ENCODE data around the gene WSCD2.

Gene WSCD2

DNA sequence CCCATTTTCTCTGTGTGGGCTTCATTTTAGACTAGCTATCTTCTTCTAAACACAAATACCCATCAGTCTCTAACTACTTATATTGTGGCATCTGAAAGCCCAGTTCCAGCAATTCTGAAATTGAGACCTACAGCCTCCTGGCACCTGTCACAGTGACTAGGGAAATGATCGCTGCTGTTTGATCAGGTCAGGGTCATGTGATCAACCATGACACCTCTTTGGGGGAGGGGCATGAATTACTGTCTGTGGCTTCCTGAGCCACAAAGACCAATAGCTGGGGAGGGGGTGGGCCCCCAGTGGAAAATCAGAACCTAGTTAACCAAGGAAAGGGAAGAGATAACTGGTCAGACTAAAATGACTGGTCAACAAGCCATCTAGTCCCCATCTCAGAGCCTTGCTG is 14.1 kb downstream of the WSCD2 start:
- DNase-seq (ENCODE audit: low read depth): no peak
- TF ChIP-seq, protein P1, sequence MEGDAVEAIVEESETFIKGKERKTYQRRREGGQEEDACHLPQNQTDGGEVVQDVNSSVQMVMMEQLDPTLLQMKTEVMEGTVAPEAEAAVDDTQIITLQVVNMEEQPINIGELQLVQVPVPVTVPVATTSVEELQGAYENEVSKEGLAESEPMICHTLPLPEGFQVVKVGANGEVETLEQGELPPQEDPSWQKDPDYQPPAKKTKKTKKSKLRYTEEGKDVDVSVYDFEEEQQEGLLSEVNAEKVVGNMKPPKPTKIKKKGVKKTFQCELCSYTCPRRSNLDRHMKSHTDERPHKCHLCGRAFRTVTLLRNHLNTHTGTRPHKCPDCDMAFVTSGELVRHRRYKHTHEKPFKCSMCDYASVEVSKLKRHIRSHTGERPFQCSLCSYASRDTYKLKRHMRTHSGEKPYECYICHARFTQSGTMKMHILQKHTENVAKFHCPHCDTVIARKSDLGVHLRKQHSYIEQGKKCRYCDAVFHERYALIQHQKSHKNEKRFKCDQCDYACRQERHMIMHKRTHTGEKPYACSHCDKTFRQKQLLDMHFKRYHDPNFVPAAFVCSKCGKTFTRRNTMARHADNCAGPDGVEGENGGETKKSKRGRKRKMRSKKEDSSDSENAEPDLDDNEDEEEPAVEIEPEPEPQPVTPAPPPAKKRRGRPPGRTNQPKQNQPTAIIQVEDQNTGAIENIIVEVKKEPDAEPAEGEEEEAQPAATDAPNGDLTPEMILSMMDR (conservative IDR thresholded peaks at IDR 0.05; ENCODE audit: low read depth, low read length): no peak
- no peak overlapping the region for H3K4me3 ChIP-seq (ENCODE audit: low read depth, low read length)

DNA sequence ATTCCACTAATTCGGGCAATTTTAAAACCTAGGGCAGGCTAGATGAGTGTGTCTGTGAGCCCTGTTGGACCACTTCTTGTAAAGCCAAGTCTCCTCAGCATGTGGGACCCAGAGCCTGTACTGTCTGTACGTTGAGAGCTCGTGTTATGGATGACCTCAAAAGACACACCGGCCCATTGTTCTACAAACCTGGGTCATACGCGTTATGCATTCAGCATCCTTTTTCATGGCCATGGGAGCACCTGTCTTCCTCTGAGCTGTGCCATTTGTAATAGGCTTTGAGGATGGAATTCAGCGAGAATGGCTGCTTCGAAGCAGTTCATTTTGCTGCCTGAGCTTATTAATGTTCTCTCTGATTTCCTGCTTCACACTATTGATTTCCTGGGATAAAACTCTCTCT is 15.0 kb downstream of the WSCD2 start:
- DNase-seq (ENCODE audit: low read depth): no peak
- H3K4me3 ChIP-seq (ENCODE audit: low read depth, low read length): no peak overlapping the region
- TF ChIP-seq, protein P1 (conservative IDR thresholded peaks at IDR 0.05; ENCODE audit: low read depth, low read length): no peak

DNA sequence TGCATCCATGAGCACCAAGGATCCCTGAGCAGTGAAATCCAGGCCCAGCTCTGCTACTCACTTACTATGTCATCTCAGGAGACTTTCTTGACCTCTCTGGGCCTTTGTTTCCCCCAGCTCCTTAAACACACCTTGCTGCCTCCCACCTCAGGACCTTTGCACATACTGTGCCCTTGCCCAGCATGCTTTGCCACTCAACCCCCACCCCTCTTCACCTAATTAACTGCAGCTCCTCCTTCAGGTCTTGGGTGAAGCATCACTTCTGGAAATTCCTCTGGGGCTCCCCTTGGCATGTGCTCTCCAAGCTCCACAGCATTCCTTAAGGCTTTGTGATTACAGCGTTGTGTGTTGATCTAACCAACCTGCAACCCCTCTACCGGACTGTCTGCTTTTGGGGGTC is 15.9 kb downstream of the WSCD2 start:
- TF ChIP-seq, protein P1 (conservative IDR thresholded peaks at IDR 0.05; ENCODE audit: low read depth, low read length): no peak
- no peak for DNase-seq (ENCODE audit: low read depth)
- H3K4me3 ChIP-seq (ENCODE audit: low read depth, low read length): no peak overlapping the region

DNA sequence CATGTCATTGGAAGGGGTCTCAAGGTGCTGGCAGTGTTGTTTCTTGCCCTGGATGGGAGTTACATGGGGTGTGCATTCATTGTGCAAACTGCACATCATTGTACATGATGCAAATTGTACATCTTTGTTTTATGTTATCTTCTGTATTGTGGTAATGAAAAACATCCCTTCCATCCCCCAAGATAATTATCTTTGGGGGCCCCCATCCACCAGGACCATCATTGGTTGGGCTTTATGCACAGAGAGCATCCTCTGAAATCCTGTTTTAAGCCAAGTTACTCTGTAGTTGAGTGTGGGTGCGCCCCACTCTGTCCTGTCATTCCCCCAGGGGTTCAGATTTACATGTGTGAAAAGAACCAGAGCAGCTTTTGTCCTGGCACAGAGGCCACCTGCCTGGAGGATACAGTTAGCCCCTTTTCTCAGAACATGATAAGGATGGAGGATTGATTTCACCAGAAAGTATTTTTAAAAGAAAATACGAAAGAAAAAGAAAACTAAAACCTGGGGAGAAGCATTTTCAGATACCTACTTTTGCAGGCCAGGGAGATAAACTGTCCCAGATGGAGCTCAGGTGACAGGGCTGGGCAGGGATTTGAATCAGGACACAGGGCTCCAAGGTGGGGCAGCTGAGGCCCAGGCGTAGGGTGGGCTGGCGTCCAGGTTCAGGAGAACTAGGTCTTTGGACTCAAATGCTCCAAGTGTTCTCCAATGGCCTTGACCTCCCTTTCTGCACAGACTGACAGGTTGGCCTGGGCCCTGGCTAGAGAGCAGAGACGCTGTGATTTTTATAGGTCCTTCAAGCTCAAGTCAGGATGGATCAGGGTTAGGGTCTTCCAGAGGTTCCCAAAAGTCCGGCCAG is 17.2 kb downstream of the WSCD2 start:
- no peak for DNase-seq (ENCODE audit: low read depth)

DNA sequence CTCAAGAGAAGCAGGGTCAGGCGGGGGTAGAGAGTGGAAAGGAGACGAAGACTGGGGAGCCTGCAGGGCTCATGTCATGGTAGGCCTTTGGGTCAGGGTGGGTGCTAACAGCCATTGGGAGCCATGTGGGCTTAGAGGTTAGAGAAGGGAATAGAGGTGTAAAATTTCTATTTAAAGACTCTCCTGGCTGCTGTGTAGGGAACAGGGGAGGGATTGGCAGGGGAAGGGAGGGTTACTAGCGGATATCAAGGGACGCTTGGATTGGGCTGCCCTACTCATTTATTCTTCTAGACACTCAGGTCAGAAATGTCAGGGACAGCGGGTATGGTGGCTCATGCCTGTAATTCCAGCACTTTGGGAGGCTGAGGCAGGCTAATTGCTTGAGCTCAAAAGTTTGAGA is 18.2 kb downstream of the WSCD2 start:
- TF ChIP-seq, protein P1 (conservative IDR thresholded peaks at IDR 0.05; ENCODE audit: low read depth, low read length): no peak
- no peak overlapping the region for H3K4me3 ChIP-seq (ENCODE audit: low read depth, low read length)
- DNase-seq (ENCODE audit: low read depth): no peak

More for the DNA sequence above, 17.2 kb downstream of the WSCD2 start:
- TF ChIP-seq, protein P1 (conservative IDR thresholded peaks at IDR 0.05; ENCODE audit: low read depth, low read length): no peak
- no peak overlapping the region for H3K4me3 ChIP-seq (ENCODE audit: low read depth, low read length)

DNA sequence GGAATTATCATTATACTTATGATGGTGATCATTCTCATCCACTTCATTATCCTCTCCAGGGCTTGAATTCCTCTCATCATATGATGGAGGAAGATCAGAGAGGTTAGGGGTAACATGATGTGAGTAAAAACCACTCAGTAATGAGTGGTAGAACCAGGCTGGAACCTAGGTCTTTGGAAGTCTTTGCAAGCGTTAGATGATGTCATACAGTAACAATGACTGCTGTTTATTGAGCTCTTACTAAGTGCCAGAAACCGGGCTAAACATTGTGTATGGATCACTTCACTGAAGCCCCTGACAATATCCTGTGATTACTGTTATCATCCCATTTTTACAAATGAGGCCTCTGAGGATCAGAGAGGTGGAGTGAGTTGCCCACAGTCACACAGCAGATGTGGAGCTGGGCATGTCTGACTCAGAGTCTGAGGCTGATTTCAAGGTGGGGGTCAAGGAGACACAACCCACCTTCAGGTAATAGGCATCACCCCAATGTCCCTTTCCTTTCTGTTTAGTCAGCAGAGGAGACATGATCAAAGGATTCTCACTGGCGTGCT is 19.5 kb downstream of the WSCD2 start:
- DNase-seq (ENCODE audit: low read depth): no peak
- TF ChIP-seq, protein P1 (conservative IDR thresholded peaks at IDR 0.05; ENCODE audit: low read depth, low read length): no peak
- no peak overlapping the region for H3K4me3 ChIP-seq (ENCODE audit: low read depth, low read length)

DNA sequence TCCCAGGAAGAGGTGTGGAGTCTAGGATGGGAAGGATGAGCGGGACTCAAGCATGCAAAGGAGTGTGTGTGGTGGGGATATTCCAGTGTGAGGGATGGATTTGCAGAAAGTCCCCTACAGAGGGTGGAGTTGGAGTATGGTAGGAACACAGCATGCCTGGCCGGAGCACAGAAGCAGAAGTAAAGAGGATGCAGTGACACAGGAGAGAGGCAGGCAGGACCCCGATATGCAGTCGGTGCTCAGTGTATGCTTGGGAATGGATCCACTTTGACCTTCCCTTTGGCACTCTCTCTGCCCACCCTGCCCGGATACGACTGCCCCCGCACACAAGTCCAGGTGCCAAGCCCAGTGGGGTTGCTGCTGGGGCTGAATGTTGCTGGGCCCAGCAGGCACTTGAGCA is 21.3 kb downstream of the WSCD2 start:
- H3K4me3 ChIP-seq (ENCODE audit: low read depth, low read length): no peak overlapping the region
- TF ChIP-seq, protein P1 (conservative IDR thresholded peaks at IDR 0.05; ENCODE audit: low read depth, low read length): no peak
- no peak for DNase-seq (ENCODE audit: low read depth)

All from choroid plexus epithelial cell (primary cell).